Skin of body (tissue), 3 donors: Measurements from ENCODE around the gene SWSAP1. TPM values are rescaled to one million over a fixed set of nuclear protein-coding genes. Genes with fewer than 3 reads are reported as not detected.

Experiments used
- DNase-seq: peaks from one replicate; lab custom pipeline; 2025; lab: John Stamatoyannopoulos, UW
- small RNA-seq: library from RNA; depleted of rRNA; stranded (forward); fragments of <200 nt; gene quantifications from one replicate; pipeline ENCODE3, GENCODE V24; 2014; ENCODE audit warnings: low replicate concordance
- total RNA-seq: library from RNA; depleted of rRNA; stranded (reverse); fragments of >200 nt; gene quantifications from one replicate; pipeline ENCODE4 v1.2.3, GENCODE V29; 2014

The SWSAP1 gene
- total RNA-seq, 1 donor from 2014 or later: 0.30 TPM

GRCh38 chr19:11408591-11408990, 34.1 kb downstream of the SWSAP1 start:
- DNase-seq: no peak

GRCh38 chr19:11410682-11411081, 36.2 kb downstream of the SWSAP1 start:
- no peak for DNase-seq

GRCh38 chr19:11414544-11414943, 40.1 kb downstream of the SWSAP1 start:
- no peak for DNase-seq

GRCh38 chr19:11416346-11417052, 42.0 kb downstream of the SWSAP1 start:
- DNase-seq: no peak

GRCh38 chr19:11418094-11418548, 43.7 kb downstream of the SWSAP1 start:
- no peak for DNase-seq

- no peak for DNase-seq
These were observed 44.4 kb downstream of the SWSAP1 start, which contains the start of gene RGL3 for GRCh38 chr19:11418549-11419506. Gene RGL3, minus strand, starts transcription at chr19:11419314. Its CDS starts 36 bp downstream, at chr19:11419278.

- DNase-seq: no peak
These were observed 46.2 kb downstream of the SWSAP1 start for GRCh38 chr19:11420429-11421370.

GRCh38 chr19:11421371-11422098, 47.1 kb downstream of the SWSAP1 start:
- no peak for DNase-seq

GRCh38 chr19:11422163-11423065, 47.9 kb downstream of the SWSAP1 start:
- no peak for DNase-seq

- DNase-seq: no peak
These were observed 48.8 kb downstream of the SWSAP1 start for GRCh38 chr19:11423164-11423790.

- no peak for DNase-seq
These were observed 49.3 kb downstream of the SWSAP1 start for GRCh38 chr19:11423791-11424181.

Small RNA genes lying within 50 kb of the gene (small RNA-seq; reads per million reads assigned to genes)
- gene RF00019: not detected

Other genes starting within 250 kb of the SWSAP1 start
- gene SPC24, start 218.9 kb upstream of the SWSAP1 start, total RNA-seq: 11.5 TPM
- gene KANK2, start 177.1 kb upstream of the SWSAP1 start, total RNA-seq: 62.5 TPM
- 55.3 TPM for gene ANGPTL8, start 135.0 kb upstream of the SWSAP1 start, total RNA-seq
- gene DOCK6, start 112.1 kb upstream of the SWSAP1 start, total RNA-seq: 35.0 TPM
- gene TSPAN16, start 78.5 kb upstream of the SWSAP1 start, total RNA-seq: not detected
- 29.7 TPM for gene RAB3D, start 35.0 kb upstream of the SWSAP1 start, total RNA-seq
- 35.3 TPM for gene TMEM205, start 28.4 kb upstream of the SWSAP1 start, total RNA-seq
- 12.4 TPM for gene CCDC159, start 28.1 kb upstream of the SWSAP1 start, total RNA-seq
- 5.7 TPM for gene PLPPR2, start 19.2 kb upstream of the SWSAP1 start, total RNA-seq
- 3.6 TPM for gene EPOR, start 9.6 kb downstream of the SWSAP1 start, total RNA-seq
- gene RGL3, start 44.6 kb downstream of the SWSAP1 start, total RNA-seq: 1.8 TPM
- 0.20 TPM for gene ODAD3, start 60.5 kb downstream of the SWSAP1 start, total RNA-seq
- 62.4 TPM for gene PRKCSH, start 61.0 kb downstream of the SWSAP1 start, total RNA-seq
- 0.20 TPM for gene ELAVL3, start 106.4 kb downstream of the SWSAP1 start, total RNA-seq
- 3.5 TPM for gene ZNF653, start 131.2 kb downstream of the SWSAP1 start, total RNA-seq
- gene ECSIT, start 154.5 kb downstream of the SWSAP1 start, total RNA-seq: 24.4 TPM
- gene CNN1, start 164.2 kb downstream of the SWSAP1 start, total RNA-seq: 10.8 TPM
- 13.1 TPM for gene ELOF1, start 184.6 kb downstream of the SWSAP1 start, total RNA-seq
- 8.6 TPM for gene ACP5, start 203.0 kb downstream of the SWSAP1 start, total RNA-seq
- 29.2 TPM for gene ZNF627, start 222.8 kb downstream of the SWSAP1 start, total RNA-seq